ENCODE results near the gene DHPS.
A peak's percentile ranks its signal among the peaks of the same experiment; 100 is the strongest.

DHPS gene

GRCh38 chr19:12642506-12642905 is 39.2 kb downstream of the DHPS start:
- no peak for DNase-seq (ENCODE audit: low read depth)

DNA sequence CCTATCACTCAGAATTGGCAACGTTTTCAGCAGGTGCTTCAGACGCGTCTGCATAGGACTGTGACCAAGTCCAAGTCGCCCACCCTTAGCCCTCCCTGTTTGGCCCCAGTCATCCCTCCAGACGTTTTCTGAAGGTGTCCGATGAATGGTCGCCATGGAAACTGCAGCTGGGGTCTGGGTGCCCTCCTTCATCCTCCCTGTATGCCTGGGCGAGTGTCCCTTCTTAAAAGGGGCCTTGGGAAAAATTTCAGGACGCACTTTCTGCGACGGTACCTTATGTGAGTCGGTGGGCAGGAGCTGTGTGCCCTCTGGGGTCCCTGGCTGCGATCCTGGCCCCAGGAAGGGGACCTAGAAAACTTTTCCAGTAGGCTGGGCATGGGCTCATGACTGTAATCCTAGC is 40.2 kb downstream of the DHPS start:
- DNase-seq (ENCODE audit: low read depth), result no peak

- DNase-seq (ENCODE audit: low read depth), result peak; percentile 58
These were observed 41.6 kb downstream of the DHPS start for GRCh38 chr19:12639901-12640613.

- DNase-seq (ENCODE audit: low read depth), result no peak
These were observed 43.0 kb downstream of the DHPS start for GRCh38 chr19:12638611-12639182.

DNA sequence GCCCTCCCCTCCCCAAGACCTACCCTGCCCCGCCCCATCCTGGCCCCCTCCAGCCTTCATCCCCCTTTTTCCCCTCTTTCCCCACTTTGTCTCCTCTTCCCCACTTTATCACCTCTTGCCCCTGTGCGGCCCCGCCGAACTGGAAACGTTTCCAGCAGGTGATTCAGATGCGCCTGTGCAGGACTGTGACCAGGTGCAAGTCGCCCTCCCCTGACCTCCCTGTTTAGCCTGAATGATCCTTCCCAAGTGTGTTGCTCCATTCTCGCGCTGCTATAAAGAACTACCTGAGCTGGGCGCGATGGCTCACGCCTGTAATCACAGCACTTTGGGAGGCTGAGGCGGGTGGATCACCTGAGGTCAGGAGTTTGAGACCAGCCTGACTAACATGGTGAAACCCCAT is 45.0 kb downstream of the DHPS start:
- no peak for DNase-seq (ENCODE audit: low read depth)

DNA sequence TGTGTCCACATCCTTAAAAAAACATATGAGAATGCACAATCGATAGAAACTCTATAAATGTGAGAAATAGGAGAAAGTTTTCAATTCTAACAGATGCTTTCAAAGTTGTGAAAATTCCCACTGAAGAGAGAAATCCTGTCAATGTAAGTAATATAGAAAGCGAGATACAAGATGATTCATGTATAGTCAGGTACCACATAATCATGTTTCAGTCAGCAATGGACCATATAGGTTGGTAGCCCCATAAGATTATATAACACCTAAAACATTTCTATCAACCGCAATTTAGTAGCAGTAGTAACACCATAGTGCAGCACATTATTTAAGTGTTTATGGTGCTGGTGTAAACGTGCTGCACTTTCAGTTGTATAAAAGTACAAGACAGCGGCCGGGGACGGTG is 52.5 kb downstream of the DHPS start:
- DNase-seq (ENCODE audit: low read depth), result no peak

GRCh38 chr19:12628040-12629022 is 53.3 kb downstream of the DHPS start:
- DNase-seq (ENCODE audit: low read depth), result no peak

GRCh38 chr19:12626958-12627357 is 54.7 kb downstream of the DHPS start:
- DNase-seq (ENCODE audit: low read depth), result no peak

Measured in stimulated activated CD8-positive, alpha-beta memory T cell treated with anti-CD3 and anti-CD28 coated beads, Interleukin-15, amount 100 ng/mL, for 24 hours (primary cell).